Heart right ventricle (tissue), 16 donors: ENCODE data around the gene PFDN1. TPM values are rescaled to one million over a fixed set of nuclear protein-coding genes. Genes with fewer than 3 reads are reported as not detected.

Experiments used
- ATAC-seq, 8 donors: fragments of 200-7000 bp; cut with Tn5 transposase; one replicate each; pipeline ENCODE4 v1.9.1; 2020; ENCODE audit warnings: mild to moderate bottlenecking in 8 of 8, moderate library complexity in 8 of 8, moderate number of reproducible peaks in 1 of 8
- DNase-seq, 2 donors: peaks; one replicate each; pipeline ENCODE4 v3.0.0-alpha.2; 2020
- H3K27ac ChIP-seq, 10 donors: fragments of 200-600 bp; sonication (generic) in 2 of 10; one replicate each; pipeline versions ENCODE4 v1.5.0 to v1.8.0; 2020 to 2022; ENCODE audit warnings: mild to moderate bottlenecking in 3 of 10
- H3K27me3 ChIP-seq, 7 donors: fragments of 200-600 bp; one replicate each; pipeline ENCODE4 v1.8.0; 2021 to 2022; ENCODE audit warnings: mild to moderate bottlenecking in 2 of 7
- H3K36me3 ChIP-seq, 9 donors: fragments of 200-600 bp; sonication (generic) in 1 of 9; one replicate each; pipeline versions ENCODE4 v1.5.0 to v1.8.0; 2020 to 2022; ENCODE audit warnings: mild to moderate bottlenecking in 2 of 9
- H3K4me1 ChIP-seq, 9 donors: fragments of 200-600 bp; sonication (generic) in 1 of 9; one replicate each; pipeline versions ENCODE4 v1.5.0 to v1.8.0; 2020 to 2022; ENCODE audit warnings: mild to moderate bottlenecking in 4 of 9
- H3K4me3 ChIP-seq, 10 donors: fragments of 200-600 bp; sonication (generic) in 2 of 10; one replicate each; pipeline versions ENCODE4 v1.5.0 to v1.8.0; 2020 to 2022; ENCODE audit warnings: mild to moderate bottlenecking in 7 of 10, moderate library complexity in 2 of 10
- H3K9me3 ChIP-seq, 11 donors: fragments of 200-600 bp in 10 of 11; sonication (generic) in 2 of 11; one replicate each; pipeline versions ENCODE4 v1.5.0 to v1.8.0; 2013 to 2022; ENCODE audit warnings: mild to moderate bottlenecking in 2 of 11, control low read depth in 1 of 11, moderate library complexity in 1 of 11
- WGBS, 2 donors: extraction: QIAGEN DNeasy Blood & Tissue Kit; methylation state at CpG; one replicate each; pipeline ENCODE4 v1.1.7; 2013; ENCODE audit warnings: inconsistent platforms in 1 of 2; 5-methylcytosine and 5-hydroxymethylcytosine counted together
- intact Hi-C, 10 donors: fragments of 100-400 bp; cut with DNase I; formaldehyde crosslinking; loops; one replicate each; pipeline versions ENCODE4 v1.11.1 to v1.14.2; 2022
- polyA plus RNA-seq, 2 donors: library from polyadenylated mRNA; stranded (reverse); fragments of 200-250 nt; gene quantifications; one replicate each; pipeline ENCODE4 v1.2.3, GENCODE V29; 2013
- total RNA-seq, 10 donors: library from RNA; stranded (reverse); fragmentation: NEBNext Ultra II Directional in 3 of 10; extraction: Animal tissue kit (Norgen Biotek cat#: 25700) in 3 of 10; gene quantifications; one replicate each; pipeline versions ENCODE4 v1.2.1 to v1.2.4, GENCODE V29; 2021 to 2023
- TF ChIP-seq, protein P1 (sequence below), 9 donors: fragments of 200-600 bp; sonication (generic) in 2 of 9; IDR thresholded peaks; one replicate each; pipeline versions ENCODE4 v1.5.0 to v1.8.0; 2021 to 2022; ENCODE audit warnings: antibody characterized with exemption in 9 of 9, mild to moderate bottlenecking in 5 of 9, moderate library complexity in 1 of 9
- donor health status: Arrhythmogenic right ventricular cardiomyopathy.
- donor health status: ischemic (EF 13 %, LVEDD 7.1; RV severe dilation, severe dysfunction).
- donor health status: healthy with polysubstance abuse.
- donor health status: DM: no; HTN: yes; CAD: no.
- donor health status: DM: no; HTN: no; CAD: no.
- donor health status: ischemic (EF 25% LVEDD 6.9; RV normal size, moderate dysfunction).
- donor health status: ischemic (EF 25% LVEDD 5.7; RV mildly dilated, moderate dysfunction).
- donor health status: healthy.
- donor health status: DM: yes; HTN: yes; CAD: no.
- donor health status: Ischemic cardiomyopathy.
- donor health status: ischemic (EF 35%, LVEDD 5.7; RV mildly dilated, moderate dysfunction).
- donor health status: nonischemic (EF 11% LVEDD 7.7; RV severe dilation, severe dysfunction).
- donor health status: DM: yes; HTN: yes; CAD: no.
- donor health status: PGD.
- donor health status: ischemic (EF 29% LVEDD 5.4; RV normal size, mild dysfunction).
- donor health status: nonischemic (EF 23%, LVEDD 6.1; RV moderate dilation, normal function).

PFDN1 gene
- total and polyA plus RNA-seq, 12 donors = 56.8 to 100 (median 80.7) TPM

DNA sequence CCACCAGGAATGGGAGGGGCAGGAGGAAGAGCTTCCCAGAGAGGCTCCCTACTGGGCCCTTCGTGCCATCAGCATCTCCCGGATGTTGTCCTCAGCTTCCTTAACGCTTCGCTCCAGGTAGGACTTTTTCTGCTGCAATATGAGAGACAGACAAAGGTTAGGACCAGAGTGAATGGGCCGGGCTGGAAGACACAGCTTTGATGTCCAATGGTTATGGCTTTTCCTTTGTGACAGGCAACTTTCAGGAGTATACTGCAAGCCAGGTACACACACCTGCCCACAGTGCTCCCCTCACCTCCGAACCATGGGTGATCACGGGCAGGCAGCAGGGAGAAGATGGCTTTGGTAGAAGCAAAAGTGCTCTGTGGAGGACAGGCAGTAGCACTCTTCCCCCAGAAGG lies 57.0 kb downstream of the PFDN1 start:
- ATAC-seq (peak in 1 of 8 donors; percentile 0), DNase-seq (no peak)
- Histone ChIP-seq H3K27me3 (no peaks in the 10 kb centered on the region), H3K9me3 (no peaks in the 10 kb centered on the region), H3K36me3 (peaks cover 0 to 46% (median 3%) of the 10 kb centered on the region in 9 donors), H3K27ac (peak overlapping the region in 9 of 10 donors; percentile 32 to 90 (median 76)), H3K4me3 (no peak overlapping the region), H3K4me1 (peaks cover 43 to 95% (median 72%) of the 10 kb centered on the region in 9 donors)
- TF ChIP-seq, protein P1, sequence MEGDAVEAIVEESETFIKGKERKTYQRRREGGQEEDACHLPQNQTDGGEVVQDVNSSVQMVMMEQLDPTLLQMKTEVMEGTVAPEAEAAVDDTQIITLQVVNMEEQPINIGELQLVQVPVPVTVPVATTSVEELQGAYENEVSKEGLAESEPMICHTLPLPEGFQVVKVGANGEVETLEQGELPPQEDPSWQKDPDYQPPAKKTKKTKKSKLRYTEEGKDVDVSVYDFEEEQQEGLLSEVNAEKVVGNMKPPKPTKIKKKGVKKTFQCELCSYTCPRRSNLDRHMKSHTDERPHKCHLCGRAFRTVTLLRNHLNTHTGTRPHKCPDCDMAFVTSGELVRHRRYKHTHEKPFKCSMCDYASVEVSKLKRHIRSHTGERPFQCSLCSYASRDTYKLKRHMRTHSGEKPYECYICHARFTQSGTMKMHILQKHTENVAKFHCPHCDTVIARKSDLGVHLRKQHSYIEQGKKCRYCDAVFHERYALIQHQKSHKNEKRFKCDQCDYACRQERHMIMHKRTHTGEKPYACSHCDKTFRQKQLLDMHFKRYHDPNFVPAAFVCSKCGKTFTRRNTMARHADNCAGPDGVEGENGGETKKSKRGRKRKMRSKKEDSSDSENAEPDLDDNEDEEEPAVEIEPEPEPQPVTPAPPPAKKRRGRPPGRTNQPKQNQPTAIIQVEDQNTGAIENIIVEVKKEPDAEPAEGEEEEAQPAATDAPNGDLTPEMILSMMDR (IDR thresholded peaks at IDR 0.05) = no peak
- WGBS, 2 donors = 72 to 78% methylated on average over 7 of the region's 7 CpGs
- intact Hi-C loops = loop anchor here in 6 of 10 donors (2.0 to 10.0 kb wide), 5 partner anchors 29 to 309 kb away; partner anchors contain the start of genes HBEGF (in 1 of the 6), PFDN1 (in 1 of the 6) and SRA1 (in 1 of the 6)

DNA sequence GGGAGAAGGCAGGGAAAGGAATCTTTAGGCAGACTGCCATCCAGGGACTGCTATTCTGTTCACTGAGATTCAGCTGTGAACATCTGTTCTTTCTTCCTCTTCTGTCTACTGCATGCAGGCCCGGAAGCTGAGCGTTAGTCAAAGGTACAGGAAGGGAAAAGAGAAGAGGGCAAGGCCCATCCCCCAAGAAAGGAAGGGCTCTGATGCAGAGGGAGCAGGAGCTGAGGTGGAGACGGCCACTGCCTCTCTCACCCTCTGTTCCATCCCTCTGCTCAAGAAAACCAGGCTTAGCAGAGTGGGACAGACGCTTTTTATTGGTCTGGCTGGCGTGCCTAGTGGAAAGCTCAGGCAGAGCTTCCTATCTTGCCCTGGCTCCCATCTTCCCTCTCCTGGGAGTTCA lies 57.6 kb downstream of the PFDN1 start:
- DNase-seq = no peak
- WGBS, 2 donors = 64 to 70% methylated on average over 5 of the region's 5 CpGs
- Histone ChIP-seq H3K9me3 (no peaks in the 10 kb centered on the region), H3K4me3 (no peak overlapping the region), H3K27ac (peak overlapping the region in 9 of 10 donors; percentile 17 to 90 (median 76)), H3K36me3 (peaks cover 0 to 41% (median 3%) of the 10 kb centered on the region in 9 donors), H3K27me3 (no peaks in the 10 kb centered on the region), H3K4me1 (peaks cover 49 to 95% (median 73%) of the 10 kb centered on the region in 9 donors)
- intact Hi-C loops = loop anchor here in 5 of 10 donors (2.0 to 10.0 kb wide), 4 partner anchors 57 to 309 kb away; partner anchors contain the start of genes HBEGF (in 1 of the 5), PFDN1 (in 1 of the 5) and SRA1 (in 1 of the 5)
- peak in 2 of 8 donors; percentile 7 to 11 for ATAC-seq
- TF ChIP-seq, protein P1 (IDR thresholded peaks at IDR 0.05) = no peak

DNA sequence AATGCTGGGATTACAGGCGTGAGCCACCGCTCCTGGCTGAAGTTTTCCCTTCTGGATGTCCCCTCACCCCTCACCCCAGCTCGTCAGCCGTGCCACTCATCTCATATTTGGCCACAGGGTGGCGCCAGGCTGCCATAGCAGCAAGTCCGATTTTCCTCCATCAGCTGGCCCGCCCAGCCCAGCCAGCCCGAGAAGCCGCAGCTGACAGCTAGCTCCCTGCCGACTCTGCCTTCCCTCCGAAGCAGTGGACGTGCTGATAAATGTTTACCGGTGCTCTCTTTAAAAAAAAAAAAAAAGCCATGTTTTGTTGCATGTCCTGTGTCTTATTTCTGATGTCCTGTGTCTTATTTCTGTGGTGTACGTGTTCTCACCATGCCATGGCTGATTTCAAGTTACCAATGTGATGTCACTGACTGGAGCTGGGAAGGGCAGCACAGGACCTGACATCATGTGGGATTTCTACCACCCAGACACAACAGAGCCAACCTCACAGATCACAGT lies 58.3 kb downstream of the PFDN1 start:
- H3K4me3 ChIP-seq = peak overlapping the region in 1 of 10 donors; percentile 11
- peaks cover 0 to 33% (median 3%) of the 10 kb centered on the region in 9 donors for H3K36me3 ChIP-seq
- DNase-seq (peak; percentile 92), ATAC-seq (peak; percentile 36 to 72 (median 52))
- TF ChIP-seq, protein P1 (IDR thresholded peaks at IDR 0.05) = peak; percentile 88 to 95 (median 93)
- intact Hi-C loops = loop anchor here in 8 of 10 donors (1.0 to 10.0 kb wide), 9 partner anchors 58 to 310 kb away; partner anchors contain the start of genes HBEGF (in 3 of the 8), CYSTM1 (in 2 of the 8), PFDN1 (in 1 of the 8) and SRA1 (in 1 of the 8)
- H3K27me3 ChIP-seq = no peaks in the 10 kb centered on the region
- H3K9me3 ChIP-seq = no peaks in the 10 kb centered on the region
- peak overlapping the region in 7 of 10 donors; percentile 41 to 90 (median 82) for H3K27ac ChIP-seq
- WGBS, 2 donors = 6 to 7% methylated on average over 14 of the region's 14 CpGs
- H3K4me1 ChIP-seq = peaks cover 53 to 97% (median 81%) of the 10 kb centered on the region in 9 donors

DNA sequence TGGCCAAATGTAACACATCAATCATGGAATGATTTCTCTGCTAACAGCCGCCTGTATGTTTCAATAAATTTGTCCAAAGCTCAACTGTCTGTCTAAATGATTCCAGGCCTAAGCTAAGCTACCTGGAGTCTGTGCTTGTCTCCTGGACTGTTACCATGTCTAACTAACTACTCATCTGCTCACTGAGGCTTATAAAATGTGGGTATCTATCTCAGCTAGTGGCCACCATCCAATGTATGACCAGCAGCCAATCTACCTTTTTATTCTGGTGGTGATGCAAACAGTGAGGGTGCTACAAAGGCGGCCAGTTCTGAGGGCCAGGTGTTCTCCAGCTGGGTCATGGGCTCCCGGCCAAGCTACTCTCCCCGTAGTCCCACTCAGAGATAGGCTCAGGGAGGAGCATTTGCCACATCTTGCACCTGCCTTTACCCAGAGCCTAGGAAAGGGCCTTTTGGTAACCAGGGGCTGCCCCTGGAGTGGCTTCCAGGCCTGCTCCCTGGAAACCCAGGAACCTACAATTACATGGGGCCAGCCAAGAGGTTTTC lies 59.1 kb downstream of the PFDN1 start:
- Histone ChIP-seq H3K4me1 (peaks cover 53 to 96% (median 82%) of the 10 kb centered on the region in 9 donors), H3K27me3 (no peaks in the 10 kb centered on the region), H3K4me3 (no peak overlapping the region), H3K27ac (peak overlapping the region in 6 of 10 donors; percentile 71 to 94 (median 85)), H3K36me3 (peaks cover 0 to 32% (median 3%) of the 10 kb centered on the region in 9 donors), H3K9me3 (no peaks in the 10 kb centered on the region)
- DNase-seq = no peak
- intact Hi-C loops = loop anchor here (1.0 to 10.0 kb wide), 9 partner anchors 66 to 311 kb away; partner anchors contain the start of genes HBEGF (in 5 of the 10), CYSTM1 (in 2 of the 10) and SRA1 (in 1 of the 10)
- ATAC-seq = no peak
- WGBS, 2 donors = 65 to 69% methylated on average over 4 of the region's 4 CpGs
- TF ChIP-seq, protein P1 (IDR thresholded peaks at IDR 0.05) = no peak
